Mammary epithelial cell (primary cell): ENCODE data around the gene FGF22.

Source experiments
- CTCF ChIP-seq, 2 donors: IDR thresholded peaks in 1 of 2; conservative IDR thresholded peaks in 1 of 2; 2 replicates each; pipeline ENCODE4 v1.5.1; 2011 to 2012; ENCODE audit warnings: inconsistent platforms in 2 of 2, low read length in 2 of 2, mild to moderate bottlenecking in 2 of 2, control low read depth in 1 of 2, low read depth in 1 of 2; ENCODE audit not compliant: insufficient read depth in 1 of 2; ENCODE audit errors: extremely low read depth in 1 of 2
- EZH2 ChIP-seq: IDR thresholded peaks from 2 replicates; pipeline ENCODE4 v1.6.1; 2012; ENCODE audit warnings: low read length, inconsistent platforms, borderline replicate concordance

DNA sequence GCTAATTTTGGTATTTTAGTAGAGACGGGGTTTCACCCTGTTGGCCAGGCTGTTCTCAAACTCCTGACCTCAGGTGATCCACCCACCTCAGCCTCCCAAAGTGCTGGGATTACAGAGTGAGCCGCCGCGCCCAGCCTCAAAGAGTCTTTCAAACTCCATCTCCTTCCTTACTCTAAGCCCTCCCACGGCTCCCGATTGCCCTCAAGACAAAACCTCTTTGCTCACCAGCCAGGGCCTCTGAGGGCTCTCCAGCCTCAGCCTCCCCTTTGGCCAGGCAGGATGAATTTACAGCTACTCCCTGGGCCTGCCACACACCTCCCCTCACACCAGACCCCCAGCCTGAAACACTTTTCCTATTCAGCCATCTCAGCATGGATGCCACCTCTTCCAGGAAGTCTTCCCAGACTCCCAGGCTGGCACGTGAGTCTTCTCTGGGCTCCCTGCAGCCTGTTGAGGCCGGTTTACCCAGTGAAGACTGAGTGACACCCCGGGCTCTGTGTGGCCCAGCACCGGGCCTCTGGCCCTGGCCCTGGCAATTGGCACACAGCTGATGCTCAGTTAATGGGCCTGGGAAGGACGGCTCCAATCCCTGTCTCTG is 48.0 kb downstream of the FGF22 start:
- TF ChIP-seq CTCF (conservative IDR thresholded peaks at IDR 0.05 in 1 of 2, IDR thresholded peaks at IDR 0.05 in 1 of 2; ENCODE audit: extremely low read depth in 1 of 2, insufficient read depth in 1 of 2, low read depth in 1 of 2, low read length in 2 of 2) (no peak), EZH2 (no peak)
